CD14-positive monocyte (primary cell): Measurements from ENCODE around the gene TTC23. TPM values are rescaled to one million over a fixed set of nuclear protein-coding genes. Genes with fewer than 3 reads are reported as not detected.

ENCODE experiments used
- DNase-seq, 3 donors: peaks; one replicate each; pipeline ENCODE4 v3.0.0-alpha.2; 2011 to 2022
- H2AFZ ChIP-seq: 2 replicates; pipeline ENCODE4 v1.6.0; 2012; ENCODE audit warnings: mild to moderate bottlenecking, low read depth, low read length, inconsistent platforms; ENCODE audit not compliant: insufficient read depth, poor library complexity, severe bottlenecking
- H3K27ac ChIP-seq, 2 donors: 1 replicate in 1 of 2; 2 replicates in 1 of 2; pipeline ENCODE4 v1.5.1; 2012 to 2013; ENCODE audit warnings: low read length in 2 of 2, control low read depth in 1 of 2, inconsistent platforms in 1 of 2, low read depth in 1 of 2, mild to moderate bottlenecking in 1 of 2
- H3K27me3 ChIP-seq, 2 donors: one replicate each; pipeline versions ENCODE4 v1.6.0 to v1.6.1; 2011 to 2013; ENCODE audit warnings: low read length in 2 of 2; ENCODE audit not compliant: control insufficient read depth in 2 of 2, insufficient read depth in 2 of 2
- H3K36me3 ChIP-seq, 2 donors: replicated peaks in 1 of 2; 1 replicate in 1 of 2; 2 replicates in 1 of 2; pipeline versions ENCODE4 v1.5.1 to v1.6.1; 2012 to 2013; ENCODE audit warnings: low read length in 2 of 2, control low read depth in 1 of 2, inconsistent platforms in 1 of 2, mild to moderate bottlenecking in 1 of 2; ENCODE audit not compliant: insufficient read depth in 2 of 2, control insufficient read depth in 1 of 2
- H3K4me1 ChIP-seq, 2 donors: 1 replicate in 1 of 2; 2 replicates in 1 of 2; pipeline versions ENCODE4 v1.5.1 to v1.6.1; 2012 to 2013; ENCODE audit warnings: low read length in 2 of 2, control low read depth in 1 of 2, inconsistent platforms in 1 of 2, mild to moderate bottlenecking in 1 of 2, moderate library complexity in 1 of 2; ENCODE audit not compliant: insufficient read depth in 2 of 2, control insufficient read depth in 1 of 2
- H3K4me2 ChIP-seq: replicated peaks from 2 replicates; pipeline ENCODE3; 2012; ENCODE audit warnings: low read length, moderate library complexity, mild to moderate bottlenecking; ENCODE audit not compliant: poor library complexity, severe bottlenecking; ENCODE audit errors: extremely low read depth
- H3K4me3 ChIP-seq, 3 experiments: fragments of 200-600 bp in 1 of 3; sonication (generic) in 1 of 3; replicated peaks in 1 of 3; 1 replicate in 2 of 3; 2 replicates in 1 of 3; pipeline ENCODE4 v1.5.1; 2011 to 2013; ENCODE audit warnings: low read length in 3 of 3, mild to moderate bottlenecking in 3 of 3, control low read depth in 2 of 3, low read depth in 2 of 3, inconsistent platforms in 1 of 3, moderate library complexity in 1 of 3
- H3K79me2 ChIP-seq: 2 replicates; pipeline ENCODE4 v1.6.0; 2012; ENCODE audit warnings: mild to moderate bottlenecking, control low read depth, inconsistent platforms, low read length, moderate library complexity; ENCODE audit not compliant: insufficient read depth
- H3K9ac ChIP-seq: 2 replicates; pipeline ENCODE4 v1.6.0; 2017; ENCODE audit warnings: low read length, mild to moderate bottlenecking; ENCODE audit not compliant: insufficient read depth, poor library complexity, severe bottlenecking
- H3K9me3 ChIP-seq, 2 donors: replicated peaks in 1 of 2; 1 replicate in 1 of 2; 2 replicates in 1 of 2; pipeline versions ENCODE4 v1.5.1 to v1.6.1; 2012 to 2013; ENCODE audit warnings: low read length in 2 of 2, control low read depth in 1 of 2; ENCODE audit not compliant: control insufficient read depth in 1 of 2, insufficient read depth in 1 of 2
- H4K20me1 ChIP-seq: 2 replicates; pipeline ENCODE4 v1.6.0; 2012; ENCODE audit warnings: mild to moderate bottlenecking, low read length, control low read depth, moderate library complexity; ENCODE audit not compliant: insufficient read depth
- H3K27ac Mint-ChIP-seq, 7 donors: one replicate each; pipeline ENCODE4 v1.8.0; 2020; ENCODE audit warnings: mild to moderate bottlenecking in 7 of 7, mixed read lengths in 7 of 7, moderate library complexity in 6 of 7, inconsistent platforms in 2 of 7
- H3K27me3 Mint-ChIP-seq, 3 donors: one replicate each; pipeline ENCODE4 v1.8.0; 2021 to 2022; ENCODE audit warnings: low read depth in 3 of 3, mild to moderate bottlenecking in 3 of 3, mixed read lengths in 3 of 3, moderate library complexity in 3 of 3, inconsistent platforms in 1 of 3
- H3K36me3 Mint-ChIP-seq, 2 donors: one replicate each; pipeline ENCODE4 v1.8.0; 2020; ENCODE audit warnings: mixed read lengths in 2 of 2, inconsistent platforms in 1 of 2, mild to moderate bottlenecking in 1 of 2
- H3K4me1 Mint-ChIP-seq: one replicate; pipeline ENCODE4 v1.8.0; 2020; ENCODE audit warnings: mild to moderate bottlenecking, mixed read lengths
- H3K4me3 Mint-ChIP-seq, 2 donors: one replicate each; pipeline ENCODE4 v1.8.0; 2020; ENCODE audit warnings: mild to moderate bottlenecking in 2 of 2, mixed read lengths in 2 of 2, moderate library complexity in 1 of 2
- H3K9me3 Mint-ChIP-seq, 7 donors: one replicate each; pipeline ENCODE4 v1.8.0; 2020 to 2022; ENCODE audit warnings: mixed read lengths in 7 of 7, mild to moderate bottlenecking in 6 of 7, moderate library complexity in 6 of 7, inconsistent platforms in 2 of 7
- WGBS: methylation state at CpG from one replicate; pipeline ENCODE4 v1.1.5; 2013; ENCODE audit warnings: missing lambda C conversion rate; ENCODE audit not compliant: insufficient coverage; 5-methylcytosine and 5-hydroxymethylcytosine counted together
- intact Hi-C, 2 donors: fragments of 100-400 bp; cut with micrococcal nuclease; formaldehyde crosslinking; loops; one replicate each; pipeline versions ENCODE4 v1.15.0 to v1.15.1; 2023
- polyA plus RNA-seq, 3 donors: library from polyadenylated mRNA; depleted of rRNA in 1 of 3; unstranded in 2 of 3; stranded (reverse) in 1 of 3; fragments of 300-500 nt in 2 of 3; fragments of >200 nt in 1 of 3; fragmentation: Illumina TruSeq in 2 of 3; gene quantifications; 1 replicate in 2 of 3; 2 replicates in 1 of 3; pipeline ENCODE4 v1.2.3, GENCODE V29; 2012 to 2021
- TF ChIP-seq, protein P1 (sequence below): fragments of 200-600 bp; IDR thresholded peaks from one replicate; pipeline ENCODE4 v1.8.0; 2022; ENCODE audit warnings: antibody characterized with exemption, mild to moderate bottlenecking

TTC23 gene
- polyA plus RNA-seq, 3 donors: 0.51 to 0.55 TPM; not detected in 1

DNA sequence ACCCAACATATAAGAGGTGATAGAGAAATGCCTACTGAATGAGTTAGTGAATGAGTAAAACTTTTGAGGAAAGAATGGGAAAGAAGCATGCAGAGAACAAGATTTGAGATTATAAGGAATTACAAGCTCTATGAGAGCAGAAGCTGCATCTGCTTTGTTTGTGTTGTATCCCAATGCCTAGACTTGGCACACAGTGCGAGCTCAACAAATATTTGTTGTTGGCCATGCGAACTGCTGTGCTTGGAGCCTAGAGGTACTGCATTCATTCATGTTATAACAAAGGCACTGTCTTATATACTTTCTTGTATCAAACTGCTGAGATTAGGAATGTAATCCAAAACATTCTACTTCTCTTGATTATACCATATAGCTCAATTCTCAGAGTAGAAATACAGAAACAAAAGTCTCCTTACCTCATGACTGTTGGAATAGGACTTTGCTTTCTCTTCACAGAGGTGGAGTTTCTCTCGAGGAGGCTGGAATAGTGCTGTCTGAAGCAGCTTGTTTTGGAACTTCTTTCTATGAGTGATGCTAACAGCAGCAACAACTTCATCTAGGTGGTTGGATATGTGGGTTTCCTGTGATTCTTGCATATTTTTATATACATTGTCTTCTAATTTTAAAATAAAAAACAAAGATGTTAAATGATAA, 21.1 kb downstream of the TTC23 start:
- intact Hi-C loops: no loop called here
- Histone ChIP-seq H3K36me3 (peaks cover 0 to 5% of the 10 kb centered on the region in 2 donors), H2AFZ (no peak overlapping the region), H3K4me1 (no peaks in the 10 kb centered on the region), H3K27me3 (no peaks in the 10 kb centered on the region), H3K4me3 (no peak overlapping the region), H3K9ac (no peak overlapping the region), H3K4me2 (no peak overlapping the region), H3K27ac (no peak overlapping the region), H4K20me1 (no peaks in the 10 kb centered on the region), H3K79me2 (no peaks in the 10 kb centered on the region), H3K9me3 (no peaks in the 10 kb centered on the region)
- no peak for DNase-seq
- no peak overlapping the region for H3K4me3 Mint-ChIP-seq
- no peak overlapping the region for H3K27ac Mint-ChIP-seq
- TF ChIP-seq, protein P1, sequence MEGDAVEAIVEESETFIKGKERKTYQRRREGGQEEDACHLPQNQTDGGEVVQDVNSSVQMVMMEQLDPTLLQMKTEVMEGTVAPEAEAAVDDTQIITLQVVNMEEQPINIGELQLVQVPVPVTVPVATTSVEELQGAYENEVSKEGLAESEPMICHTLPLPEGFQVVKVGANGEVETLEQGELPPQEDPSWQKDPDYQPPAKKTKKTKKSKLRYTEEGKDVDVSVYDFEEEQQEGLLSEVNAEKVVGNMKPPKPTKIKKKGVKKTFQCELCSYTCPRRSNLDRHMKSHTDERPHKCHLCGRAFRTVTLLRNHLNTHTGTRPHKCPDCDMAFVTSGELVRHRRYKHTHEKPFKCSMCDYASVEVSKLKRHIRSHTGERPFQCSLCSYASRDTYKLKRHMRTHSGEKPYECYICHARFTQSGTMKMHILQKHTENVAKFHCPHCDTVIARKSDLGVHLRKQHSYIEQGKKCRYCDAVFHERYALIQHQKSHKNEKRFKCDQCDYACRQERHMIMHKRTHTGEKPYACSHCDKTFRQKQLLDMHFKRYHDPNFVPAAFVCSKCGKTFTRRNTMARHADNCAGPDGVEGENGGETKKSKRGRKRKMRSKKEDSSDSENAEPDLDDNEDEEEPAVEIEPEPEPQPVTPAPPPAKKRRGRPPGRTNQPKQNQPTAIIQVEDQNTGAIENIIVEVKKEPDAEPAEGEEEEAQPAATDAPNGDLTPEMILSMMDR: no peak
- H3K9me3 Mint-ChIP-seq: no peaks in the 10 kb centered on the region
- H3K27me3 Mint-ChIP-seq: peaks cover 0 to 3% (median under 1%) of the 10 kb centered on the region in 3 donors
- no peaks in the 10 kb centered on the region for H3K4me1 Mint-ChIP-seq
- 100% methylated on average over 2 of the region's 3 CpGs for WGBS
- H3K36me3 Mint-ChIP-seq: peaks cover 5 to 7% of the 10 kb centered on the region in 2 donors

GRCh38 chr15:99226802-99227201, 22.6 kb downstream of the TTC23 start:
- H3K27ac Mint-ChIP-seq: no peak overlapping the region
- Histone ChIP-seq H3K9me3 (no peaks in the 10 kb centered on the region), H3K27ac (no peak overlapping the region), H3K79me2 (no peaks in the 10 kb centered on the region), H3K4me2 (no peak overlapping the region), H2AFZ (no peak overlapping the region), H3K4me3 (no peak overlapping the region), H3K27me3 (no peaks in the 10 kb centered on the region), H3K36me3 (peaks cover 0 to 5% of the 10 kb centered on the region in 2 donors), H3K4me1 (no peaks in the 10 kb centered on the region), H3K9ac (no peak overlapping the region), H4K20me1 (no peaks in the 10 kb centered on the region)
- H3K4me3 Mint-ChIP-seq: no peak overlapping the region
- H3K4me1 Mint-ChIP-seq: no peaks in the 10 kb centered on the region
- TF ChIP-seq, protein P1: no peak
- no peak for DNase-seq
- H3K9me3 Mint-ChIP-seq: no peaks in the 10 kb centered on the region
- intact Hi-C loops: no loop called here
- peaks cover 5 to 8% of the 10 kb centered on the region in 2 donors for H3K36me3 Mint-ChIP-seq
- whole genome bisulfite sequencing: 46% methylated on average over 2 of the region's 3 CpGs
- peaks cover 0 to 4% (median 0%) of the 10 kb centered on the region in 3 donors for H3K27me3 Mint-ChIP-seq
